ENCODE data around the gene PIRT.

- TF ChIP-seq, protein P1, sequence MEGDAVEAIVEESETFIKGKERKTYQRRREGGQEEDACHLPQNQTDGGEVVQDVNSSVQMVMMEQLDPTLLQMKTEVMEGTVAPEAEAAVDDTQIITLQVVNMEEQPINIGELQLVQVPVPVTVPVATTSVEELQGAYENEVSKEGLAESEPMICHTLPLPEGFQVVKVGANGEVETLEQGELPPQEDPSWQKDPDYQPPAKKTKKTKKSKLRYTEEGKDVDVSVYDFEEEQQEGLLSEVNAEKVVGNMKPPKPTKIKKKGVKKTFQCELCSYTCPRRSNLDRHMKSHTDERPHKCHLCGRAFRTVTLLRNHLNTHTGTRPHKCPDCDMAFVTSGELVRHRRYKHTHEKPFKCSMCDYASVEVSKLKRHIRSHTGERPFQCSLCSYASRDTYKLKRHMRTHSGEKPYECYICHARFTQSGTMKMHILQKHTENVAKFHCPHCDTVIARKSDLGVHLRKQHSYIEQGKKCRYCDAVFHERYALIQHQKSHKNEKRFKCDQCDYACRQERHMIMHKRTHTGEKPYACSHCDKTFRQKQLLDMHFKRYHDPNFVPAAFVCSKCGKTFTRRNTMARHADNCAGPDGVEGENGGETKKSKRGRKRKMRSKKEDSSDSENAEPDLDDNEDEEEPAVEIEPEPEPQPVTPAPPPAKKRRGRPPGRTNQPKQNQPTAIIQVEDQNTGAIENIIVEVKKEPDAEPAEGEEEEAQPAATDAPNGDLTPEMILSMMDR (optimal IDR thresholded peaks at IDR 0.05 in 1 of 3, IDR thresholded peaks at IDR 0.05 in 1 of 3, conservative IDR thresholded peaks at IDR 0.05 in 1 of 3; ENCODE audit: extremely low read depth in 1 of 3, insufficient read depth in 2 of 3, low read length in 3 of 3): no peak
- TF ChIP-seq EZH2 (IDR thresholded peaks at IDR 0.05; ENCODE audit: low read length): no peak
These were observed 61.5 kb downstream of the PIRT start for GRCh38 chr17:10776381-10776780.

Data from keratinocyte (primary cell).